Upper lobe of right lung (tissue), 1 donor: ENCODE data around the gene DBX2. TPM values are rescaled to one million over a fixed set of nuclear protein-coding genes. Genes with fewer than 3 reads are reported as not detected.

Source experiments
- ATAC-seq: fragments of 200-7000 bp; cut with Tn5 transposase; one replicate; pipeline ENCODE4 v1.9.1; 2020; ENCODE audit warnings: mild to moderate bottlenecking, moderate library complexity
- DNase-seq: peaks from one replicate; pipeline ENCODE4 v3.0.0-alpha.2; 2020
- H3K27ac ChIP-seq: fragments of 200-600 bp; one replicate; pipeline ENCODE4 v1.8.0; 2022
- H3K27me3 ChIP-seq: fragments of 200-600 bp; one replicate; pipeline ENCODE4 v1.8.0; 2022; ENCODE audit warnings: mild to moderate bottlenecking
- H3K36me3 ChIP-seq: fragments of 200-600 bp; one replicate; pipeline ENCODE4 v1.8.0; 2022
- H3K4me1 ChIP-seq: fragments of 200-600 bp; one replicate; pipeline ENCODE4 v1.8.0; 2022
- H3K4me3 ChIP-seq: fragments of 200-600 bp; one replicate; pipeline ENCODE4 v1.8.0; 2022; ENCODE audit warnings: mild to moderate bottlenecking
- H3K9me3 ChIP-seq: fragments of 200-600 bp; one replicate; pipeline ENCODE4 v1.8.0; 2022
- CTCF ChIP-seq: fragments of 200-600 bp; IDR thresholded peaks from one replicate; pipeline ENCODE4 v1.8.0; 2022; ENCODE audit warnings: antibody characterized with exemption
- intact Hi-C: fragments of 100-400 bp; cut with DNase I; formaldehyde crosslinking; loops from one replicate; pipeline ENCODE4 v1.11.0; 2022
- total RNA-seq: library from RNA; stranded (reverse); fragmentation: NEBNext Ultra II Directional; extraction: Animal tissue kit (Norgen Biotek cat#: 25700); gene quantifications from one replicate; pipeline ENCODE4 v1.2.1, GENCODE V29; 2021
- donor health status: DM: no; HTN: yes; CAD: no; lungs with severe emphysema.

DBX2 gene
- total RNA-seq, 1 donor from 2014 or later = not detected

DNA sequence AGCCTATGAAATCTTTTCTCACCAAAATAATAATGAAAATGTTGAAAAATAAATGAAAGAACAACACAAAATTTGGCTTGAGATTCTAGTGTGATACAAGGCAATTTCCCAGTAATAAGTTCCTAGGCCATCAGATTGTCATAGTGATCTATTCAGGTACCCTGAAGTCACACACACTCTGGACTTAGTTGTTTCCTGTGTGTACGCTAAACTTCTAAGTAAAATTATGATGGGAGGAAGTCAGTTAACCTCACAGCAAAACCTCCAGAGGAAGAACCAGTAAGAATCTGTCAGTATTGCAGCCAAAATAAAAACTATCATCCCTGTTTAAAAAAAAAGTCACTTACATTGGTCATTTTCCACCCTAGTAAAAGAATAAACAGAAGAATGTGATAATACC lies 81.9 kb downstream of the DBX2 start:
- Histone ChIP-seq H3K4me3 (no peak overlapping the region), H3K9me3 (no peaks in the 10 kb centered on the region), H3K27me3 (no peaks in the 10 kb centered on the region), H3K36me3 (no peaks in the 10 kb centered on the region), H3K4me1 (no peaks in the 10 kb centered on the region), H3K27ac (no peak overlapping the region)
- intact Hi-C loops = no loop called here
- ATAC-seq (no peak), DNase-seq (no peak)
- TF ChIP-seq CTCF = no peak

Other genes starting within 250 kb of the DBX2 start
- gene NELL2, start 174.8 kb downstream of the DBX2 start, total RNA-seq = 1.6 TPM
- 85.0 TPM for gene ANO6, start 165.0 kb upstream of the DBX2 start, total RNA-seq